ENCODE measurements around the gene TSC2. TPM values are rescaled to one million over a fixed set of nuclear protein-coding genes. Genes with fewer than 3 reads are reported as not detected.

TSC2 gene
- total and polyA plus RNA-seq, 2 of the 13 experiments (the other 11 are each of a cell fraction or from before 2014, with no cell fraction given) = 19.6 to 40.4 TPM

- TF ChIP-seq TIGD3 (CRISPR knock-in tag; IDR thresholded peaks at IDR 0.05; ENCODE audit: borderline replicate concordance) (no peak), KDM5B (CRISPR knock-in tag; IDR thresholded peaks at IDR 0.05; ENCODE audit: borderline replicate concordance) (peak; percentile 50; the same call in 1 of the 2 replicates), ZNF280B (CRISPR knock-in tag; IDR thresholded peaks at IDR 0.05; ENCODE audit: borderline replicate concordance) (0 out of 2 replicates have a peak, but pooled peaks have one; percentile 29), ZFYVE20 (CRISPR knock-in tag; IDR thresholded peaks at IDR 0.05; ENCODE audit: borderline replicate concordance, low read depth) (no peak), NR2F6 (IDR thresholded peaks at IDR 0.05) (no peak), NR2F6 (CRISPR knock-in tag; IDR thresholded peaks at IDR 0.05) (peak; percentile 43; the same call in 1 of the 2 replicates), FOXO4 (CRISPR knock-in tag; conservative IDR thresholded peaks at IDR 0.05) (no peak), ZBTB7A (CRISPR knock-in tag; IDR thresholded peaks at IDR 0.05) (peak; percentile 67), ARID4A (CRISPR knock-in tag; IDR thresholded peaks at IDR 0.05; ENCODE audit: borderline replicate concordance) (peak; percentile 69), AGO2 (optimal IDR thresholded peaks at IDR 0.05; ENCODE audit: low read depth, low read length) (peak; percentile 19), MAX (IDR thresholded peaks at IDR 0.05) (peak; percentile 69), RXRA (CRISPR knock-in tag; IDR thresholded peaks at IDR 0.05) (peak; percentile 51; the same call in 1 of the 2 replicates), HDAC2 (CRISPR knock-in tag; IDR thresholded peaks at IDR 0.05) (peak; percentile 51; the same call in 1 of the 2 replicates), PATZ1 (CRISPR knock-in tag; IDR thresholded peaks at IDR 0.05) (peak; percentile 76; the same call in 1 of the 2 replicates), KDM2A (CRISPR knock-in tag; IDR thresholded peaks at IDR 0.05; ENCODE audit: borderline replicate concordance, low read depth) (peak; percentile 49), NFATC3 (CRISPR knock-in tag; IDR thresholded peaks at IDR 0.05) (no peak)
Observed at GRCh38 chr16:2027024-2028010, 20.5 kb upstream of the TSC2 start (continued).
